ENCODE measurements around the gene PCDH10.

DNA sequence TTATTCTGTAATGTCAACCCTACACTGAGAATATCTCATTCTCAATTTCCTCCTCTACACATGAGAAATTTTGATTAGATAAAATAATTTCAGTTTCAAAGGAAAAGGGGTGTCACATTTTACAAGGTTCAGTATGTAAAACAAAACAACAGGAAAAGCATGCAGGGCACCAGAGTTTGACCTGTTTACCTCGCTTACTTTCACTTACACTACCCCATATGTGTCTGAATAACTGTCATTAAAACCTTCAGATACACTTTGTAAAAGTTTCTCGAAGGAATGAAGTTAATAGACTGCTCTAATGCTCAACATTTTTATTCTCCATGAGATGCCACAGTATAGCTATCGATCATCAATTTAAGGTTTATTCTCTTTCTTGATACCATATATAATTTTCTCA is 12.3 kb upstream of the PCDH10 start:
- TF ChIP-seq POLR2AphosphoS5 (IDR thresholded peaks at IDR 0.05; ENCODE audit: low read depth, low read length): no peak
- no peak for TF ChIP-seq POLR2A (IDR thresholded peaks at IDR 0.05; ENCODE audit: low read depth, low read length)
